ENCODE data around the gene SHC4.

Gene SHC4

DNA sequence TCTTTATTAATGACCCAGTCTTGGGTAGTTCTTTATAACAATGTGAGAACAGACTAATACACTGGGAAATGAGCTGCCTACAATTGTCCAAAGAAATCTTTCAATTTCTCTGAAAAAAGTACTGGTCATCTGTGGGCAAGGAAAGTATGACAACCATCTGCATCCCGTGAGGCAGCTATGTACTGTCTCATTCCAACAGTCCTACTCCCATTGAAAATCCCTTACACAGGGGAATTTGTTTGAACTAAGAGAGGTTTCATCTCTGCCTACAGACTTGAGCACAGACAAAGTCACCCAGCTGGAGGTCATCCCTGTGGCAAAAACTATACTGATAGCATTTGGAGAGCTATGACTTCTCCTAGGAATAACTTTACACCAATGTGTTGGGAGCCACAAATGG, 27.1 kb downstream of the SHC4 start:
- Histone ChIP-seq H2BK120ac (ENCODE audit: low read depth, low read length) (no peak overlapping the region), H3K36me3 (replicated peaks in 1 of 2; ENCODE audit: control insufficient read depth in 2 of 2, insufficient read depth in 2 of 2, low read length in 2 of 2) (no peaks in the 10 kb centered on the region), H3K4me2 (ENCODE audit: insufficient read depth, low read length, poor library complexity, severe bottlenecking) (no peak overlapping the region), H4K8ac (ENCODE audit: low read depth, low read length) (no peak overlapping the region), H3K9ac (ENCODE audit: low read depth, low read length, poor library complexity) (no peak overlapping the region), H2BK12ac (ENCODE audit: low read length) (no peak overlapping the region), H3K4ac (ENCODE audit: low read length) (no peak overlapping the region), H2AFZ (ENCODE audit: low read length) (no peak overlapping the region), H2BK5ac (ENCODE audit: low read length) (no peak overlapping the region), H3K9me3 (replicated peaks in 1 of 2; ENCODE audit: control insufficient read depth in 2 of 2, insufficient read depth in 1 of 2, low read depth in 1 of 2, low read length in 2 of 2) (no peaks in the 10 kb centered on the region), H3K4me3 (ENCODE audit: low read length in 2 of 2) (no peak overlapping the region), H3K14ac (ENCODE audit: low read length) (no peak overlapping the region), H3K18ac (ENCODE audit: low read length) (no peak overlapping the region), H2BK15ac (ENCODE audit: low read length) (no peak overlapping the region), H3K27me3 (ENCODE audit: control insufficient read depth in 3 of 3, insufficient read depth in 3 of 3, low read depth in 1 of 3, low read length in 3 of 3) (no peaks in the 10 kb centered on the region), H4K91ac (ENCODE audit: low read depth, low read length, poor library complexity) (no peak overlapping the region), H3K23ac (ENCODE audit: low read depth, low read length, poor library complexity) (no peak overlapping the region), H3K27ac (replicated peaks; ENCODE audit: low read length) (no peak overlapping the region), H2AK5ac (ENCODE audit: low read depth, low read length) (no peak overlapping the region), H3K79me1 (ENCODE audit: low read depth, low read length) (no peaks in the 10 kb centered on the region), H3K4me1 (ENCODE audit: control insufficient read depth in 2 of 2, insufficient read depth in 1 of 2, low read depth in 1 of 2, low read length in 2 of 2) (no peaks in the 10 kb centered on the region)
- no peak for DNase-seq (ENCODE audit: low spot score)
- WGBS, 2 donors (ENCODE audit: extremely low coverage in 2 of 2, insufficient read length in 2 of 2, insufficient replicate concordance in 1 of 2), result no CpG with 5 or more reads among the region's 1 CpG

DNA sequence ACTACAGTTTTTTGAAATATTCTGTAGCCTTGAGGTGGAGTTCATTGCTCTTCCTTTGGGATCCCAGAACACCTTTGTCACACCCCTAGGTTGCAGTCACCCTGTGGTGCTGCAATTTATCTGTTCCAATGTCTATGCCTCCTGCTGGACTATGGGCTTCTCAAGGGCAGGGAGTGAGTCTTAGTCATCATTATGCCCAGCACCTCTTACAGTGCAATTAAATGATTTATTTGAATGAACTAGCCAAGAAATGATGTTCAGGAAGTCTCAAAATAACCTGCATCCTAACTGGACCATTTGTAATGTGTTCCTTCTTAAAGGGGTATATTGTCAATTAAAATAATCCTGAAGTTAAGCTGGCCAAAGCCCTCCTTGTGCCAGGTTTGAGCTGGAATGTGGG, 28.5 kb downstream of the SHC4 start:
- Histone ChIP-seq H3K23ac (ENCODE audit: low read depth, low read length, poor library complexity) (no peak overlapping the region), H3K27ac (replicated peaks; ENCODE audit: low read length) (no peak overlapping the region), H3K79me1 (ENCODE audit: low read depth, low read length) (no peaks in the 10 kb centered on the region), H2AFZ (ENCODE audit: low read length) (no peak overlapping the region), H3K36me3 (replicated peaks in 1 of 2; ENCODE audit: control insufficient read depth in 2 of 2, insufficient read depth in 2 of 2, low read length in 2 of 2) (no peaks in the 10 kb centered on the region), H3K9me3 (replicated peaks in 1 of 2; ENCODE audit: control insufficient read depth in 2 of 2, insufficient read depth in 1 of 2, low read depth in 1 of 2, low read length in 2 of 2) (no peaks in the 10 kb centered on the region), H3K4ac (ENCODE audit: low read length) (no peak overlapping the region), H3K4me3 (ENCODE audit: low read length in 2 of 2) (no peak overlapping the region), H3K9ac (ENCODE audit: low read depth, low read length, poor library complexity) (no peak overlapping the region), H4K91ac (ENCODE audit: low read depth, low read length, poor library complexity) (no peak overlapping the region), H3K27me3 (ENCODE audit: control insufficient read depth in 3 of 3, insufficient read depth in 3 of 3, low read depth in 1 of 3, low read length in 3 of 3) (no peaks in the 10 kb centered on the region), H2BK120ac (ENCODE audit: low read depth, low read length) (no peak overlapping the region), H3K4me1 (ENCODE audit: control insufficient read depth in 2 of 2, insufficient read depth in 1 of 2, low read depth in 1 of 2, low read length in 2 of 2) (no peaks in the 10 kb centered on the region), H2BK5ac (ENCODE audit: low read length) (no peak overlapping the region), H3K18ac (ENCODE audit: low read length) (no peak overlapping the region), H2AK5ac (ENCODE audit: low read depth, low read length) (no peak overlapping the region), H3K4me2 (ENCODE audit: insufficient read depth, low read length, poor library complexity, severe bottlenecking) (no peak overlapping the region), H4K8ac (ENCODE audit: low read depth, low read length) (no peak overlapping the region), H2BK15ac (ENCODE audit: low read length) (no peak overlapping the region), H2BK12ac (ENCODE audit: low read length) (no peak overlapping the region), H3K14ac (ENCODE audit: low read length) (no peak overlapping the region)
- no peak for DNase-seq (ENCODE audit: low spot score)

DNA sequence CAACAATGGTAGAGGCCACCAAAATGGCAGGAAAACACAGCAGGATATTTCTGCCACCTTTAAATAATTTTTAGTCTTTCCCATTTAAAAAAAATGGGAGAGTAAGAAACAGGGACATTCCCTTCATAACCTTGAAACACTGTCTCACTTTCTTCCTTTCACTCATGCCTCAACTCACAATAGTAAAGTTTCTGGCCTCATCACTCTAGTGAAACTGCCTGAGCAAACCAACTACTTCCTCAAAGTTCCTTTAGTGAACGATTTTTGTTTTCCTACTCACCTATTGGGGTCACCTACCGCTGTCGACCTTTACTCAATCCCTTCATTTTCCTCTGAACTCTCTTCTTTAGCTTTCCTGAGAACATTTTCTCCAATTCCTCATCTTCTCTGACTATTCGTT, 33.0 kb downstream of the SHC4 start:
- Histone ChIP-seq H2BK15ac (ENCODE audit: low read length) (no peak overlapping the region), H2BK5ac (ENCODE audit: low read length) (no peak overlapping the region), H2BK12ac (ENCODE audit: low read length) (no peak overlapping the region), H3K4ac (ENCODE audit: low read length) (no peak overlapping the region), H3K4me2 (ENCODE audit: insufficient read depth, low read length, poor library complexity, severe bottlenecking) (no peak overlapping the region), H3K14ac (ENCODE audit: low read length) (no peak overlapping the region), H3K23ac (ENCODE audit: low read depth, low read length, poor library complexity) (no peak overlapping the region), H4K91ac (ENCODE audit: low read depth, low read length, poor library complexity) (no peak overlapping the region), H2AFZ (ENCODE audit: low read length) (no peak overlapping the region), H3K9ac (ENCODE audit: low read depth, low read length, poor library complexity) (no peak overlapping the region), H3K27me3 (ENCODE audit: control insufficient read depth in 3 of 3, insufficient read depth in 3 of 3, low read depth in 1 of 3, low read length in 3 of 3) (no peaks in the 10 kb centered on the region), H3K4me3 (ENCODE audit: low read length in 2 of 2) (no peak overlapping the region), H2AK5ac (ENCODE audit: low read depth, low read length) (no peak overlapping the region), H3K27ac (replicated peaks; ENCODE audit: low read length) (no peak overlapping the region), H3K9me3 (replicated peaks in 1 of 2; ENCODE audit: control insufficient read depth in 2 of 2, insufficient read depth in 1 of 2, low read depth in 1 of 2, low read length in 2 of 2) (no peaks in the 10 kb centered on the region), H3K18ac (ENCODE audit: low read length) (no peak overlapping the region), H3K79me1 (ENCODE audit: low read depth, low read length) (no peaks in the 10 kb centered on the region), H2BK120ac (ENCODE audit: low read depth, low read length) (no peak overlapping the region), H3K4me1 (ENCODE audit: control insufficient read depth in 2 of 2, insufficient read depth in 1 of 2, low read depth in 1 of 2, low read length in 2 of 2) (peaks cover 0 to 4% of the 10 kb centered on the region in 2 donors), H4K8ac (ENCODE audit: low read depth, low read length) (no peak overlapping the region), H3K36me3 (replicated peaks in 1 of 2; ENCODE audit: control insufficient read depth in 2 of 2, insufficient read depth in 2 of 2, low read length in 2 of 2) (no peaks in the 10 kb centered on the region)
- WGBS, 2 donors (ENCODE audit: extremely low coverage in 2 of 2, insufficient read length in 2 of 2, insufficient replicate concordance in 1 of 2), result no CpG with 5 or more reads among the region's 4 CpGs
- DNase-seq (ENCODE audit: low spot score), result no peak

DNA sequence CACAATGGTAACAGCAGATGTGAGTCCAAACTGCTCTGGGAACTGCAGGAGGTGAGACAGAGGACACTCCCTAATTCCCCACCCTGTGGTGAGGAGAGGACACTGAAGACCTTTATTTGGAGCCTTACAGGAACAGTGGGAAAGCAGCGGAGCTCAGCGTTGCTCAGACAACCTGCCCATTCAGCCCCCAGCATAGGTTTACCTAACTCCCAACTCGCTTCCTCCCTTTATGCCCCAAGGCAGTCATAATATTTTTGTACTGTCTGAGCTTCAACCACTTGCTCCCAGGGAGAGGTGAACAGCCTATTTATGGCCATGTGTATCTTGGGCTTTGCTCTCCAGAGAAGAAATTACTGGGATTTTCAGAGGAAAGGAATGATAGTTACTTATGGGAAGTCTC, 34.1 kb downstream of the SHC4 start:
- Histone ChIP-seq H3K36me3 (replicated peaks in 1 of 2; ENCODE audit: control insufficient read depth in 2 of 2, insufficient read depth in 2 of 2, low read length in 2 of 2) (no peaks in the 10 kb centered on the region), H3K79me1 (ENCODE audit: low read depth, low read length) (no peaks in the 10 kb centered on the region), H3K4ac (ENCODE audit: low read length) (no peak overlapping the region), H3K14ac (ENCODE audit: low read length) (no peak overlapping the region), H3K9me3 (replicated peaks in 1 of 2; ENCODE audit: control insufficient read depth in 2 of 2, insufficient read depth in 1 of 2, low read depth in 1 of 2, low read length in 2 of 2) (no peaks in the 10 kb centered on the region), H3K27me3 (ENCODE audit: control insufficient read depth in 3 of 3, insufficient read depth in 3 of 3, low read depth in 1 of 3, low read length in 3 of 3) (no peaks in the 10 kb centered on the region), H4K8ac (ENCODE audit: low read depth, low read length) (no peak overlapping the region), H3K4me3 (ENCODE audit: low read length in 2 of 2) (no peak overlapping the region), H2BK5ac (ENCODE audit: low read length) (no peak overlapping the region), H3K4me1 (ENCODE audit: control insufficient read depth in 2 of 2, insufficient read depth in 1 of 2, low read depth in 1 of 2, low read length in 2 of 2) (peaks cover 0 to 4% of the 10 kb centered on the region in 2 donors), H3K18ac (ENCODE audit: low read length) (no peak overlapping the region), H2BK15ac (ENCODE audit: low read length) (no peak overlapping the region), H2BK120ac (ENCODE audit: low read depth, low read length) (no peak overlapping the region), H2BK12ac (ENCODE audit: low read length) (no peak overlapping the region), H3K23ac (ENCODE audit: low read depth, low read length, poor library complexity) (no peak overlapping the region), H3K27ac (replicated peaks; ENCODE audit: low read length) (no peak overlapping the region), H2AFZ (ENCODE audit: low read length) (no peak overlapping the region), H4K91ac (ENCODE audit: low read depth, low read length, poor library complexity) (no peak overlapping the region), H2AK5ac (ENCODE audit: low read depth, low read length) (no peak overlapping the region), H3K4me2 (ENCODE audit: insufficient read depth, low read length, poor library complexity, severe bottlenecking) (no peak overlapping the region), H3K9ac (ENCODE audit: low read depth, low read length, poor library complexity) (no peak overlapping the region)
- no peak for DNase-seq (ENCODE audit: low spot score)
- no CpG with 5 or more reads among the region's 3 CpGs for WGBS, 2 donors (ENCODE audit: extremely low coverage in 2 of 2, insufficient read length in 2 of 2, insufficient replicate concordance in 1 of 2)
